ENCODE measurements around the gene IGSF3.
"Not testable (repeated sequence)": the region's sequence is repeated elsewhere in the genome, so short reads cannot be mapped to it uniquely, and the experiment has no call there.

The IGSF3 gene

GRCh38 chr1:116629441-116629840 lies 38.1 kb downstream of the IGSF3 start:
- not testable (repeated sequence) for DNase-seq (ENCODE audit: low read depth)

- no peak for DNase-seq (ENCODE audit: low read depth)
These were observed 39.1 kb downstream of the IGSF3 start for GRCh38 chr1:116628448-116628847.

GRCh38 chr1:116627357-116627756 lies 40.2 kb downstream of the IGSF3 start:
- not testable (repeated sequence) for DNase-seq (ENCODE audit: low read depth)

- not testable (repeated sequence) for DNase-seq (ENCODE audit: low read depth)
These were observed 40.6 kb downstream of the IGSF3 start for GRCh38 chr1:116626915-116627314.

- not testable (repeated sequence) for DNase-seq (ENCODE audit: low read depth)
These were observed 42.4 kb downstream of the IGSF3 start for GRCh38 chr1:116625155-116625554.

- no peak for DNase-seq (ENCODE audit: low read depth)
These were observed 43.5 kb downstream of the IGSF3 start for GRCh38 chr1:116624040-116624439.

GRCh38 chr1:116622496-116622895 lies 45.0 kb downstream of the IGSF3 start:
- not testable (repeated sequence) for DNase-seq (ENCODE audit: low read depth)

- not testable (repeated sequence) for DNase-seq (ENCODE audit: low read depth)
These were observed 45.8 kb downstream of the IGSF3 start for GRCh38 chr1:116621756-116622155.

- DNase-seq (ENCODE audit: low read depth): not testable (repeated sequence)
These were observed 47.1 kb downstream of the IGSF3 start for GRCh38 chr1:116620392-116620791.

- not testable (repeated sequence) for DNase-seq (ENCODE audit: low read depth)
These were observed 48.4 kb downstream of the IGSF3 start for GRCh38 chr1:116619106-116619505.

GRCh38 chr1:116617808-116618207 lies 49.7 kb downstream of the IGSF3 start:
- DNase-seq (ENCODE audit: low read depth): not testable (repeated sequence)

GRCh38 chr1:116613825-116614224 lies 53.7 kb downstream of the IGSF3 start:
- DNase-seq (ENCODE audit: low read depth): not testable (repeated sequence)

GRCh38 chr1:116609801-116610371 lies 57.6 kb downstream of the IGSF3 start:
- not testable (repeated sequence) for DNase-seq (ENCODE audit: low read depth)

- DNase-seq (ENCODE audit: low read depth): not testable (repeated sequence)
These were observed 58.7 kb downstream of the IGSF3 start for GRCh38 chr1:116608841-116609240.

- not testable (repeated sequence) for DNase-seq (ENCODE audit: low read depth)
These were observed 59.4 kb downstream of the IGSF3 start for GRCh38 chr1:116608151-116608550.

GRCh38 chr1:116607463-116607862 lies 60.1 kb downstream of the IGSF3 start:
- not testable (repeated sequence) for DNase-seq (ENCODE audit: low read depth)

- peak; percentile 6 for DNase-seq (ENCODE audit: low read depth)
These were observed 61.5 kb downstream of the IGSF3 start for GRCh38 chr1:116606067-116606466.

GRCh38 chr1:116605315-116605714 lies 62.2 kb downstream of the IGSF3 start:
- no peak for DNase-seq (ENCODE audit: low read depth)

- DNase-seq (ENCODE audit: low read depth): not testable (repeated sequence)
These were observed 63.1 kb downstream of the IGSF3 start for GRCh38 chr1:116604408-116604807.

- not testable (repeated sequence) for DNase-seq (ENCODE audit: low read depth)
These were observed 63.9 kb downstream of the IGSF3 start for GRCh38 chr1:116603646-116604045.

- not testable (repeated sequence) for DNase-seq (ENCODE audit: low read depth)
These were observed 68.2 kb downstream of the IGSF3 start for GRCh38 chr1:116599369-116599768.

GRCh38 chr1:116598420-116599036 lies 69.0 kb downstream of the IGSF3 start:
- DNase-seq (ENCODE audit: low read depth): not testable (repeated sequence)

- not testable (repeated sequence) for DNase-seq (ENCODE audit: low read depth)
These were observed 70.1 kb downstream of the IGSF3 start for GRCh38 chr1:116597388-116597787.

All from iris pigment epithelial cell (primary cell).